Measurements from ENCODE around the gene DLX4. TPM values are rescaled to one million over a fixed set of nuclear protein-coding genes. Genes with fewer than 3 reads are reported as not detected.

The DLX4 gene, protein sequence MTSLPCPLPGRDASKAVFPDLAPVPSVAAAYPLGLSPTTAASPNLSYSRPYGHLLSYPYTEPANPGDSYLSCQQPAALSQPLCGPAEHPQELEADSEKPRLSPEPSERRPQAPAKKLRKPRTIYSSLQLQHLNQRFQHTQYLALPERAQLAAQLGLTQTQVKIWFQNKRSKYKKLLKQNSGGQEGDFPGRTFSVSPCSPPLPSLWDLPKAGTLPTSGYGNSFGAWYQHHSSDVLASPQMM
- 3.9 TPM for polyA plus RNA-seq
- long read RNA-seq, donor 1, partial matches to known transcripts: 0 of 1 reads
- long read RNA-seq, donor 1, other reads (novel, unspliced or antisense): 0 of 1 reads
- long read RNA-seq, donor 2, partial matches to known transcripts: 0 of 2 reads
- long read RNA-seq, donor 2, other reads (novel, unspliced or antisense): 0 of 2 reads
- long read RNA-seq, donor 3: 0 reads
- long read RNA-seq, donor 4: 0 reads
- long read RNA-seq, donor 5: 0 reads
- long read RNA-seq, donor 6, partial matches to known transcripts: 0 of 4 reads
- long read RNA-seq, donor 6, other reads (novel, unspliced or antisense): 0 of 4 reads
- long read RNA-seq, donor 7: 0 reads
- long read RNA-seq, donor 8, partial matches to known transcripts: 0 of 1 reads
- long read RNA-seq, donor 8, other reads (novel, unspliced or antisense): 0 of 1 reads
- long read RNA-seq, donor 9, partial matches to known transcripts: 0 of 5 reads
- long read RNA-seq, donor 9, other reads (novel, unspliced or antisense): 0 of 5 reads
- long read RNA-seq, donor 10, partial matches to known transcripts: 0 of 4 reads
- long read RNA-seq, donor 10, other reads (novel, unspliced or antisense): 0 of 4 reads
- long read RNA-seq, donor 11, partial matches to known transcripts: 0 of 1 reads
- long read RNA-seq, donor 11, other reads (novel, unspliced or antisense): 0 of 1 reads

DNA sequence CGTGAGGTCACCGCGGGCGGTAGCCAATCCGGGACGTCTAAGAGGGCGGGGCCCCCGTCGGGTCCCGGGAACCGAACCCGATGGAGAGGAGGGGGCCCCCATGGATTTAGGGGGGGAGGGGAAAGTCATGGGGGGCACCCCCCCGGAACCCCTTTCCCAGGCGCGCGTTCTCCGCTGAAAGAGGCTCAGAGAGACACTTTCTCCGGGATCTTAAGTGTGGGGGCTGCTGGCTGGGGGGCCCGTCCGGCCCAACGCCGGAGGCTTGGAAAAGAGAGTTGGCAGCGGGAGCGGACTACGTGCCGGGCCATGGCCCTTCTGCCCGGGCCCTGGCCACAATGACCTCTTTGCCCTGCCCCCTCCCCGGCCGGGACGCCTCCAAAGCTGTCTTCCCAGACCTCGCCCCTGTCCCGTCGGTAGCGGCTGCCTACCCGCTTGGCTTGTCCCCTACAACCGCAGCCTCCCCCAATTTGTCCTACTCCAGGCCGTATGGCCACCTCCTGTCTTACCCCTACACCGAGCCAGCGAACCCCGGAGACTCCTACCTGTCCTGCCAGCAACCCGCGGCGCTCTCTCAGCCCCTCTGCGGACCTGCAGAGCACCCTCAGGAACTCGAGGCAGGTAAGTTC is at the start of gene DLX4:
TSS of gene DLX4 (plus strand) at position 57 of the 626 bp plus-strand sequence. CDS start at position 336, 279 bp downstream.
- H3K27ac ChIP-seq (ENCODE audit: low read length): no peak within 1 kb of the TSS

DNA sequence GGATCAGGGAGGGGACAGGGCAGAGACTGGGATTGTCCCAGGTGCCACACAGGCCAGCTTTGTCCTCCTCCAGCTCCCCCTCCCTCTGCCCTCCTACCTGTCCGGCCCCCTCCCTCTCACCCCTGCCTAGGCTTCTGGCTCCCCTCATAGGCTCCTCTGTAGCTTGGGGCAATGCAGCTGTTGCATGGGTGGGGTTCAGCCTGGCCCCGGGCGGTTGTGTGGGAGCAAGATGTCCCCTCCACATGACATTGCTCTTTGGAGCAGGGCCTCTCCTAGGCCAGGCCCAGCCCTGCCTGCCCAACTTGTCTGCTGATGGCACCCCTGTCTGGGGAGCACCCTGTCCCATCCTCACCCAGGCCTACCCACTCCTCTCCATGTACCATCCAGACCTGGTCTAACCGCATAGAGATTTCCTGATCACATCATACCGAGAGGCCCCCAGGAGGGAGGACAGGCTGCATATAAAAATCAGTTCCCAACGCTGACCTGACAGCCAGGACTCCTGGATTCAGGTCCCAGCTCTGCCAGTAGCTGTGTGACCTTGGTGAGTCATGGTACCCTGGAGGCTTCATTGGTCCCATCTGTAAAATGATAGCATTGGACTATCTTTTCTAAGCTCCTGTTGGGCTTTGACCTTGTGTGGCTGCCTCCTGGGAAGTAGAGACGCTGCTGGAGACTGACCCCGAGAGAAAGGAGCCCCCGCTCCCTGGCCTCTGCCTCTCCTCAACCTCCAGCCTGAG is 48.8 kb upstream of the DLX4 start:
- DNase-seq: no peak
- no CpG with 5 or more reads among the region's 9 CpGs for WGBS (ENCODE audit: insufficient coverage, low lambda C conversion rate)
- Histone ChIP-seq H3K27me3 (ENCODE audit: control insufficient read depth, insufficient read depth, low read length) (peaks cover 17% of the 10 kb centered on the region), H3K4me1 (ENCODE audit: control insufficient read depth, insufficient read depth, low read length) (no peaks in the 10 kb centered on the region), H3K27ac (ENCODE audit: low read length) (no peak overlapping the region), H3K4me3 (ENCODE audit: low read length) (no peak overlapping the region), H3K36me3 (ENCODE audit: control insufficient read depth, insufficient read depth, low read length) (no peaks in the 10 kb centered on the region), H3K9me3 (ENCODE audit: control insufficient read depth, low read depth, low read length) (no peaks in the 10 kb centered on the region)

More for the DNA sequence above, at the start of gene DLX4:
- Histone ChIP-seq H3K4me3 (ENCODE audit: low read length) (peak within 1 kb of the TSS; percentile 72), H3K27me3 (ENCODE audit: control insufficient read depth, insufficient read depth, low read length) (peaks cover 99% of the 10 kb centered on the region), H3K4me1 (ENCODE audit: control insufficient read depth, insufficient read depth, low read length) (peaks cover 24% of the 10 kb centered on the region), H3K36me3 (ENCODE audit: control insufficient read depth, insufficient read depth, low read length) (no peaks in the 10 kb centered on the region), H3K9me3 (ENCODE audit: control insufficient read depth, low read depth, low read length) (peaks cover 28% of the 10 kb centered on the region)
- DNase-seq: no peak
- WGBS (ENCODE audit: insufficient coverage, low lambda C conversion rate): no CpG with 5 or more reads among the region's 45 CpGs

DNA sequence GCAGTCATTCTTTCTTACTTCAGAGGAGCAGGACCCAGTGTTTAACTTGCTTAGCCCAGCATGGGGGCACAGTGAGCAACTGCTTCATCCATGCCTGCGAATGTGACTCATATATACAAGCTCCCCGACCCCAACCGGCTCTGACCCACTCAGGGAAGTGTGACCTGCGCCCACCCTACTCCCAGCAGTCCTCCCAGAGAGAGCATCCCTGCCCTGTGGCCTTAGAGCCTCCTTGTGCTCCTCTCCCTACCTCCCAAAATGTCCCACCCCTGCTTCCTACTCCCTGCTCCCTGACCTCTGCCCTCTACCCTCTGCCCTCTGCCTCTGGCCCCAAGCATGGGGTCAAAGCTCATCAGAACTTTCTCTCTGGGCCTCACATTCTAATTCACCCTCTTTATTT is 46.9 kb upstream of the DLX4 start:
- no CpG with 5 or more reads among the region's 4 CpGs for WGBS (ENCODE audit: insufficient coverage, low lambda C conversion rate)
- no peaks in the 10 kb centered on the region for H3K27me3 ChIP-seq (ENCODE audit: control insufficient read depth, insufficient read depth, low read length)
- no peak overlapping the region for H3K27ac ChIP-seq (ENCODE audit: low read length)
- no peak for DNase-seq
- no peaks in the 10 kb centered on the region for H3K4me1 ChIP-seq (ENCODE audit: control insufficient read depth, insufficient read depth, low read length)
- H3K9me3 ChIP-seq (ENCODE audit: control insufficient read depth, low read depth, low read length): no peaks in the 10 kb centered on the region
- H3K36me3 ChIP-seq (ENCODE audit: control insufficient read depth, insufficient read depth, low read length): no peaks in the 10 kb centered on the region
- no peak overlapping the region for H3K4me3 ChIP-seq (ENCODE audit: low read length)

DNA sequence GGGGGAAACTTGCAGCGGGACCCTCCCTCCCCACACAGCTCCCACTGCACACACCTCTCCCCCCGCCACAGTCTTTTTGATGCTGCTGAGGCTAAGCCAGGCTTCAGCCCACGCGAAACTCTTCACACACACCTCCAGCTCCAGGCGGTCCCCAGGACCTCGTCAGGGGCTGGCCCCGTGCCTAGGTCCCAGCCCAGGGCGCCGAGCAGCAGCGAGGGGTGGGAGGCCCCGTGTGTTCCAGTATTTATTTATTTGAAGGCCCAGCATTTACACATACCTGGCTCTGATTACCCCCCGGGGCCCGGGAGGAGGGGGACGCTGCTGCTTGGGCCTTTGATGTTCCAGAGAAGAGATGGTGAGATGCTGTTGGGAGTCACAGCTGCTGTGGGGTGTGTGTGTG is 44.9 kb upstream of the DLX4 start:
- Histone ChIP-seq H3K9me3 (ENCODE audit: control insufficient read depth, low read depth, low read length) (no peaks in the 10 kb centered on the region), H3K4me1 (ENCODE audit: control insufficient read depth, insufficient read depth, low read length) (peaks cover 7% of the 10 kb centered on the region), H3K4me3 (ENCODE audit: low read length) (no peak overlapping the region), H3K27ac (ENCODE audit: low read length) (no peak overlapping the region), H3K27me3 (ENCODE audit: control insufficient read depth, insufficient read depth, low read length) (no peaks in the 10 kb centered on the region), H3K36me3 (ENCODE audit: control insufficient read depth, insufficient read depth, low read length) (no peaks in the 10 kb centered on the region)
- no peak for DNase-seq
- no CpG with 5 or more reads among the region's 14 CpGs for WGBS (ENCODE audit: insufficient coverage, low lambda C conversion rate)

DNA sequence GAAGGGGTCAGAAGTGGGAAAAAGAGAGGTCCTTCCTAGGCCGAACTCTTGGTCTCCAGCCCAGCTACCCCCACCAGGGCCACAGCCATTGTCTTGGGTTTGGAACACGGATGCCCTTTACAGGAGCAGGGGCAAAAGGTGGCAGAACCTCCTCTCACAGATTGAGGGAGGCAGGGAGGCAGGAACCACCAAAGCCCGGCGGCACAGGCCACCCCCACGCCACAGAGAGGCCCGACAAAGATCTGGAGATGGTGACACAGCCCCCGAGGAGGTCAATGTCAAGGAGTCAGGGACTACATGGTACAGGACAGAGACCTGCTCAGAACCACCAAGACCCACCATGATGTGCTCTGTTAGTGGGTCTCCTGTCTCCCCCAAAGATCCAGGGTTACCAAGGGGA is 44.4 kb upstream of the DLX4 start:
- H3K4me1 ChIP-seq (ENCODE audit: control insufficient read depth, insufficient read depth, low read length): peaks cover 12% of the 10 kb centered on the region

DNA sequence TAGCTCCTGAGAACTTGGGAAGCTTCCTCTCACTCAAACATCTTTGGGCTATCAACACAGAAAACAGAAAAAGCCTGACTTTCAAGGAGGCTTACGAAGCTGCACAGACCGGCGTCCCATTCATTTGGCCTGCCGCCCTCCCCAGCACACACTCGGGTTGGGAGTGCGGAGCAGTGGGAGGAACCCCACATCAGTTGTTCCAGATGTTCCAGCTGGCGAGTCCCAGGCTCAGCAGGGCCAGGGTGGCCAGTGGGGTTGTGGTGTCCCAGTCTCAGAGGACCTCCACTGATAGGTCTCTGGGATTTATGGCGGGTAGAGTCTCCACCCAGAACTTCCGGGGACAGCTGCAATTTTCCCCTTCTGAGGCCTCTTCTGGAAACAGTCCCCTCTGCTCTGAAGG is 43.1 kb upstream of the DLX4 start:
- no peak overlapping the region for H3K4me3 ChIP-seq (ENCODE audit: low read length)
- no peaks in the 10 kb centered on the region for H3K36me3 ChIP-seq (ENCODE audit: control insufficient read depth, insufficient read depth, low read length)
- no CpG with 5 or more reads among the region's 9 CpGs for WGBS (ENCODE audit: insufficient coverage, low lambda C conversion rate)
- no peak overlapping the region for H3K27ac ChIP-seq (ENCODE audit: low read length)
- H3K27me3 ChIP-seq (ENCODE audit: control insufficient read depth, insufficient read depth, low read length): no peaks in the 10 kb centered on the region
- peaks cover 17% of the 10 kb centered on the region for H3K4me1 ChIP-seq (ENCODE audit: control insufficient read depth, insufficient read depth, low read length)
- no peak for DNase-seq
- no peaks in the 10 kb centered on the region for H3K9me3 ChIP-seq (ENCODE audit: control insufficient read depth, low read depth, low read length)

More for the DNA sequence above, 44.4 kb upstream of the DLX4 start:
- Histone ChIP-seq H3K27me3 (ENCODE audit: control insufficient read depth, insufficient read depth, low read length) (no peaks in the 10 kb centered on the region), H3K4me3 (ENCODE audit: low read length) (no peak overlapping the region), H3K9me3 (ENCODE audit: control insufficient read depth, low read depth, low read length) (no peaks in the 10 kb centered on the region), H3K27ac (ENCODE audit: low read length) (no peak overlapping the region), H3K36me3 (ENCODE audit: control insufficient read depth, insufficient read depth, low read length) (no peaks in the 10 kb centered on the region)
- DNase-seq: no peak
- no CpG with 5 or more reads among the region's 7 CpGs for WGBS (ENCODE audit: insufficient coverage, low lambda C conversion rate)

DNA sequence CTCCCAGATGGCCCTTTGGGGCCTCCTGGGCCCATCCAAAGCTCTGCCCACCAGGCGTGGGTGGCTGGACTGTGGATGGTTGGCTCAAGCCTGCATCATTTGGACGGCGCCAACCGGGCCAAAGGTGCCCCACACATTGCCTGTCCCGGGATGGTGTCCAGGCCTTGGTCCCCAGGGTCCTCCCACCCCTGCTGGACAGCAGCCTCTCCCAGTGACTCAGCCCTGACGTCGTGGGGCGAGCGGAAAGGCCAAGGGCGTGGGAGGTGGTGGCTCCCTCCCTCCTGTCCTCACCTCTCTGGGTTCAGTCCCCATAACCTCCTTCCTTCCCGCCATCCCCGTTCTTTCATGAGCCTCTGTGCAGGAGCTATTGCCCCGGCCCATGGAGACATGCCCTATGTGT is 42.1 kb upstream of the DLX4 start:
- WGBS (ENCODE audit: insufficient coverage, low lambda C conversion rate): no CpG with 5 or more reads among the region's 13 CpGs
- DNase-seq: no peak
- peaks cover 17% of the 10 kb centered on the region for H3K4me1 ChIP-seq (ENCODE audit: control insufficient read depth, insufficient read depth, low read length)
- no peaks in the 10 kb centered on the region for H3K27me3 ChIP-seq (ENCODE audit: control insufficient read depth, insufficient read depth, low read length)
- H3K36me3 ChIP-seq (ENCODE audit: control insufficient read depth, insufficient read depth, low read length): no peaks in the 10 kb centered on the region
- H3K27ac ChIP-seq (ENCODE audit: low read length): no peak overlapping the region
- H3K4me3 ChIP-seq (ENCODE audit: low read length): no peak overlapping the region
- no peaks in the 10 kb centered on the region for H3K9me3 ChIP-seq (ENCODE audit: control insufficient read depth, low read depth, low read length)

DNA sequence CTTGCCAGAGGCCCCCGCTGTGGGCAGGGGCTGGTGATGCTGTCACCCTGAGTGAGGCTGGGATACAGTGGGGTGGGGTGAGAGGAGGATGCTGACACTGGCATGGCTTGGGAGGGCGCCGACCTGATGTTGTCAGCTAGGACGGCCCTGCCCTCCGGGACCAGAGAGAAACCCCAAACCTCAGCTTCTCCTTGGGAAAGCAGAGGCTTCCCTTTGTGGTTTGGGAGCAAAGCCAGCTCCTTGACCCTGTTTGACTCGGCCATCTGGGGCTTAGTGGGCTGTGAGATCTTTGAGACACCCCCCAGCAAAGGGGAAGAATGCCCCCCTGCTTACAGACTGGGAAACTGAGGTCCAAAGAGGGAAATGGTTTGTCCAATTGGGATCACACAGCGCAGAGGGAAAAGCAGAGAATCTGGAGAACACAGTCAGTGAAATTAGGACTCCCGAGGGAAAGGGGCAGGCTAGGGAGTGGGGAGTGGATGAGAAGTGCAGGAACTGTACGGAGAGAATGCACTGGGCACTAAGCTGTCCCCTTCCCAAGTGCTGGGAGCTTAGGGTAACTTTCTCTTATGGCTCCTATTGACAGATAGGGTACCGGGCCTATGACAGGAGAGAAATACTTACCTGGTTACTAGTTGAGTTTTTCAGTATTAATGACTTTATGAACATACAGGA is 40.7 kb upstream of the DLX4 start:
- H3K36me3 ChIP-seq (ENCODE audit: control insufficient read depth, insufficient read depth, low read length): no peaks in the 10 kb centered on the region
- no peaks in the 10 kb centered on the region for H3K9me3 ChIP-seq (ENCODE audit: control insufficient read depth, low read depth, low read length)
- no peak for DNase-seq
- 60% methylated on average over 2 of the region's 10 CpGs for WGBS (ENCODE audit: insufficient coverage, low lambda C conversion rate)
- no peak overlapping the region for H3K27ac ChIP-seq (ENCODE audit: low read length)
- no peak overlapping the region for H3K4me3 ChIP-seq (ENCODE audit: low read length)
- H3K27me3 ChIP-seq (ENCODE audit: control insufficient read depth, insufficient read depth, low read length): peaks cover 3% of the 10 kb centered on the region
- H3K4me1 ChIP-seq (ENCODE audit: control insufficient read depth, insufficient read depth, low read length): peaks cover 26% of the 10 kb centered on the region

DNA sequence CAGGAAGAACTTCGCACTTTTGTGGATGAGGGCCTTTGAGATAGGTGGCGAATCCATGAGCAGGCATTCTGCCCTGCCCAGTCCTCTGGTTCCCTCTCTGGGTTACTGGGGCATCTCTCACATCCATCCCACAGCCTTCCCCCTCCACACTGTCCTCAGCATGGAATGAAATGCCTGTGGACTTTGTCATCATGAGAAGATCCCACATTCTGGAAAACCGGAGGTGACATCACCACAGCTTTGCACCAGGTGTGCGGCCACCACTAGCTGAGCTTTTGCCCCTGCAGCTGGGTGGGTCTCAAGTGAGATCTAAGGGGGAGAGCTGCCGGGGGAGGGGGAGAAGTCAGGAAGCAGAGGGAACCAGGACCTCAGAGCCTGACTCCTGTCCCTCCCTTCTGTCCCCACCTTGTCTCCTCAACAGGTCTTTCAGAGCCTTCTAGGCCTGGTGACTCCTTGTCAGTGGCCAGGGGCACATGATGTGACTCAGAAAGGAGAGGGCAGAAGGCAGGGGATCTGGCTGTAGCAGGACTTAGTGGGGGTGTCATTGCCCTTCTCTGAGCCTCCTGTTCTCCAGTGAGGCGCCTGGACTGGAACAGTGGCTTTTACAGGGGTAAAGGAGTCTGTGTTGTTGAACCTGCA is 40.0 kb upstream of the DLX4 start:
- peak; percentile 71 to 86 for DNase-seq
- no CpG with 5 or more reads among the region's 6 CpGs for WGBS (ENCODE audit: insufficient coverage, low lambda C conversion rate)
- Histone ChIP-seq H3K27me3 (ENCODE audit: control insufficient read depth, insufficient read depth, low read length) (peaks cover 3% of the 10 kb centered on the region), H3K9me3 (ENCODE audit: control insufficient read depth, low read depth, low read length) (no peaks in the 10 kb centered on the region), H3K4me3 (ENCODE audit: low read length) (no peak overlapping the region), H3K36me3 (ENCODE audit: control insufficient read depth, insufficient read depth, low read length) (no peaks in the 10 kb centered on the region), H3K27ac (ENCODE audit: low read length) (no peak overlapping the region), H3K4me1 (ENCODE audit: control insufficient read depth, insufficient read depth, low read length) (peaks cover 27% of the 10 kb centered on the region)
